Measurements from ENCODE around the gene SLC7A6OS. TPM values are rescaled to one million over a fixed set of nuclear protein-coding genes. Genes with fewer than 3 reads are reported as not detected.

Gene SLC7A6OS
- total RNA-seq, 1 donor from 2014 or later, result 11.2 TPM

Other genes with a start within 250 kb of the SLC7A6OS start
- 24.4 TPM for gene NFATC3, start 225.6 kb downstream of the SLC7A6OS start, total RNA-seq
- 0.73 TPM for gene ESRP2, start 74.8 kb downstream of the SLC7A6OS start, total RNA-seq
- gene PLA2G15, start 65.6 kb downstream of the SLC7A6OS start, total RNA-seq, result 38.1 TPM
- gene SLC7A6, start 46.4 kb downstream of the SLC7A6OS start, total RNA-seq, result 38.7 TPM
- 28.1 TPM for gene PRMT7, start 73 bp upstream of the SLC7A6OS start, total RNA-seq
- gene SMPD3, start 137.6 kb upstream of the SLC7A6OS start, total RNA-seq, result 0.13 TPM
- 10.3 TPM for gene ZFP90, start 228.3 kb upstream of the SLC7A6OS start, total RNA-seq